ENCODE data around the gene GNS. TPM values are rescaled to one million over a fixed set of nuclear protein-coding genes. Genes with fewer than 3 reads are reported as not detected.

The GNS gene
- total and polyA plus RNA-seq, 3 experiments from 2014 or later, result 20.7 to 47.5 (median 21.1) TPM

DNA sequence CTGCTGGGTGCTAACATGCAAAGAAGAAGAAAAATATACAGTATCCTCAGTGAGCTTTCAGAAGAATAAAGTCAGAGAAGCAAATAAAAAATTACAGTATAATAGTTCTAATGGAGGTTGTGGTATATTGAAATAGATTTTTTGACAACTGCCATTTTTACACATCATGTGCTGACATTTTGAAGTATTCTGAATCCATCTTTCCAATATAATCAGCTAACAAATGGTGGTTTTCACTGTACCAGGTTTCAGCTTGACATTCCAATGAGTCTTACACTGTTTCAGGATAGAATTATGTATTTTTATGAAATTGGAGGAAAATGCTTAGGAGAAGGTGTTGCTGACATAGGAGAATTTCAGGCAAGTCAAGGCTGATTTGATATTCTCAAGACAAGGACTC lies 39.0 kb upstream of the GNS start:
- CTCF ChIA-PET, result interaction anchor here (1.1 to 4.7 kb wide), 3 partner anchors 16 to 249 kb away, joined by 3 to 19 read pairs (median 10); no protein-coding TSS in a partner anchor
- H3K4me1 Mint-ChIP-seq, result peaks cover 0 to 7% (median 4%) of the 10 kb centered on the region in 3 donors

DNA sequence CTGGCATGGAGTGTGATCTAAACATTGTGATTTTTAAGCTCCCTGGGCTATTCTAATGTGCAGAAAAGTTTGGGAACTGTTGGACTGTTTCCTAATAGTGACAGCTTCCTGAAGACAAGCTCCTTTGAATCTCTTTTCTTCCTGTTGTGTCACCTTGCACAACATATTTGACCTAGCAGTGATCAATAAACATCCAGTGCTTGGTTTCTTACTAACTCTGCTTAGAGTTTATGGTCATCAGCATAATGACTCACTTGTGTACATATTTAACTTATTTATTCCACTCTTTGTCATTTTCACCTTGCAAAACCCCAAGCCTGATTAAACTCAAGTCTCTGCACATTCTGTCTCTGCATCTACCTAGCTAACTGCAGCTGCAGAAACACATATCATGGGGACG lies 38.0 kb upstream of the GNS start:
- H3K27me3 Mint-ChIP-seq, result peaks cover 7 to 36% of the 10 kb centered on the region in 2 donors
- no peak overlapping the region for H3K4me3 Mint-ChIP-seq
- peaks cover 0 to 3% (median 2%) of the 10 kb centered on the region in 3 donors for H3K4me1 Mint-ChIP-seq
- no peaks in the 10 kb centered on the region for H3K27me3 ChIP-seq (ENCODE audit: insufficient read depth, low read length, poor library complexity, severe bottlenecking)
- no peak for DNase-seq
- no peaks in the 10 kb centered on the region for H3K9me3 Mint-ChIP-seq
- CTCF ChIA-PET, result interaction anchor here (0.7 to 4.7 kb wide), 6 partner anchors 15 to 946 kb away, joined by 3 to 19 read pairs (median 4); partner anchors contain the start of gene KICS2
- POLR2A ChIA-PET, result interaction anchor here (0.6 kb wide), 1 partner anchor 32 kb away, joined by 3 read pairs; no protein-coding TSS in a partner anchor
- no peaks in the 10 kb centered on the region for H3K36me3 Mint-ChIP-seq
- no peak overlapping the region for H3K27ac Mint-ChIP-seq
- no peak overlapping the region for H3K27ac ChIP-seq (ENCODE audit: low read depth, low read length)
- H3K9me3 ChIP-seq (ENCODE audit: low read length), result no peaks in the 10 kb centered on the region
- no peak overlapping the region for H3K4me3 ChIP-seq (ENCODE audit: low read length)
- no peaks in the 10 kb centered on the region for H3K36me3 ChIP-seq (ENCODE audit: insufficient read depth, low read length)
- no peaks in the 10 kb centered on the region for H3K4me1 ChIP-seq (ENCODE audit: insufficient read depth, low read length)

More for the DNA sequence above, 39.0 kb upstream of the GNS start:
- POLR2A ChIA-PET, result no interaction called here
- Histone ChIP-seq H3K36me3 (ENCODE audit: insufficient read depth, low read length) (no peaks in the 10 kb centered on the region), H3K4me1 (ENCODE audit: insufficient read depth, low read length) (no peaks in the 10 kb centered on the region), H3K27ac (ENCODE audit: low read depth, low read length) (no peak overlapping the region), H3K9me3 (ENCODE audit: low read length) (no peaks in the 10 kb centered on the region), H3K4me3 (ENCODE audit: low read length) (no peak overlapping the region), H3K27me3 (ENCODE audit: insufficient read depth, low read length, poor library complexity, severe bottlenecking) (no peaks in the 10 kb centered on the region)
- H3K9me3 Mint-ChIP-seq, result no peaks in the 10 kb centered on the region
- H3K36me3 Mint-ChIP-seq, result no peaks in the 10 kb centered on the region
- peaks cover 8 to 42% of the 10 kb centered on the region in 2 donors for H3K27me3 Mint-ChIP-seq
- no peak overlapping the region for H3K27ac Mint-ChIP-seq
- DNase-seq, result no peak
- no peak overlapping the region for H3K4me3 Mint-ChIP-seq

DNA sequence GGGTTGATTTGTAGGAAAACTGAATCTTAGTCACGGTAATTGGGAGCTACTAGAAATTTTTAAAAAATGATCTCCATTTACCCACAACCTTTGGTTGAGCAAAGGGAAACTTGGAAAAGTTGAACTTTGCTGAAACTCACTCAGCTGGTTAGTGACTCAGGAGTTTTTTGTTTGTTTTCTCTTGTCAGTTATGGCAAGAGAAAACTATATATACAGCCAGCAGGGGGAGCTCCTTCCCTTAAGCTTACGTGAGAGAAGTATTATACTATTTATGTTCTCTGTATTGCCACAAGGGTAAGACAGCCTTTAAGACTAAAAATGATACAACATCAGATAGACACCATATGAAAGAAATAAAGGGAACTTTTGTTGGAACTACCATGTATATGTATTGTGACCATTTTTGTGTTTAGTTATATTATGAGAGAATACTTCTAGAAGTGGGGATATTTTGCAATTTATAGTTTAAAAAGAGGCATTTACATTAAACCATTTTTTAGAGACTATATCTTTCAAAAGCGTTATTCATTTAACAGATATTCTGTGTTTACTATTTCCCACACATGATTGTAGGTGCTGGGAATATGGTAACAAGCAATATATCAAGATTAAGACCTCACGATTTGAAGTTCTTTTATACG lies 37.1 kb upstream of the GNS start:
- no peak overlapping the region for H3K27ac ChIP-seq (ENCODE audit: low read depth, low read length)
- H3K4me3 ChIP-seq (ENCODE audit: low read length), result no peak overlapping the region
- no peaks in the 10 kb centered on the region for H3K9me3 ChIP-seq (ENCODE audit: low read length)
- ChIA-PET CTCF (interaction anchor here (0.7 to 4.7 kb wide), 10 partner anchors 9 to 436 kb away, joined by 3 to 19 read pairs (median 4); partner anchors contain the start of genes GNS and TBC1D30), POLR2A (interaction anchor here (0.6 kb wide), 1 partner anchor 148 kb away, joined by 3 read pairs; no protein-coding TSS in a partner anchor)
- no peaks in the 10 kb centered on the region for H3K36me3 ChIP-seq (ENCODE audit: insufficient read depth, low read length)
- no peaks in the 10 kb centered on the region for H3K4me1 ChIP-seq (ENCODE audit: insufficient read depth, low read length)
- Mint-ChIP-seq H3K9me3 (no peaks in the 10 kb centered on the region), H3K4me3 (no peak overlapping the region), H3K27ac (no peak overlapping the region), H3K4me1 (peaks cover 0 to 2% (median 0%) of the 10 kb centered on the region in 3 donors), H3K36me3 (no peaks in the 10 kb centered on the region), H3K27me3 (peaks cover 8 to 32% of the 10 kb centered on the region in 2 donors)
- no peaks in the 10 kb centered on the region for H3K27me3 ChIP-seq (ENCODE audit: insufficient read depth, low read length, poor library complexity, severe bottlenecking)
- DNase-seq, result peak; percentile 38 to 61 (median 54)

DNA sequence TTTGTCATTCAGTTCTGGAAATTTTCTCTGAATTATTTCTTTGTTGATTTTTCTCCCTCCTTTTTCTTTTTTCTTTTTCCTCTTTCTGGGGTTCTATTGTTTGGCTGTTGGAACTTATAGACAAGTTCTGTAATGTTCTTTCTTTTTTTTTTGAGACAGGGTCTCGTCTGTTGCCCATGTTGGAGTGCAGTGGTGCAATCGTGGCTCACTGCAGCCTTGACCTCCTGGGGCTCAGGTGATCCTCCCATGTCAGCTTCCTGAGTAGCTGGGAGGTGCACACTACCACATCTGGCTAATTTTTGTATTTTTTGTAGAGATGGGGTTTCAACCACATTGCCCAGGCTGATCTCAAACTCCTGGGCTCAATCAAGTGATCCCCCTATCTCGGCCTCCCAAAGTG lies 35.1 kb upstream of the GNS start:
- ChIA-PET CTCF (interaction anchor here (4.7 kb wide), 1 partner anchor 12 kb away, joined by 19 read pairs; no protein-coding TSS in a partner anchor), POLR2A (no interaction called here)
- no peak for DNase-seq
- peak overlapping the region in 1 of 8 donors; percentile 16 for H3K27ac Mint-ChIP-seq
- H3K9me3 Mint-ChIP-seq, result no peaks in the 10 kb centered on the region
- no peak overlapping the region for H3K4me3 Mint-ChIP-seq
- H3K27me3 Mint-ChIP-seq, result peaks cover 2 to 19% of the 10 kb centered on the region in 2 donors
- H3K4me3 ChIP-seq (ENCODE audit: low read length), result no peak overlapping the region
- H3K36me3 Mint-ChIP-seq, result no peaks in the 10 kb centered on the region
- H3K36me3 ChIP-seq (ENCODE audit: insufficient read depth, low read length), result no peaks in the 10 kb centered on the region
- H3K9me3 ChIP-seq (ENCODE audit: low read length), result no peaks in the 10 kb centered on the region
- no peaks in the 10 kb centered on the region for H3K27me3 ChIP-seq (ENCODE audit: insufficient read depth, low read length, poor library complexity, severe bottlenecking)
- H3K4me1 Mint-ChIP-seq, result no peaks in the 10 kb centered on the region
- H3K27ac ChIP-seq (ENCODE audit: low read depth, low read length), result no peak overlapping the region
- H3K4me1 ChIP-seq (ENCODE audit: insufficient read depth, low read length), result no peaks in the 10 kb centered on the region

DNA sequence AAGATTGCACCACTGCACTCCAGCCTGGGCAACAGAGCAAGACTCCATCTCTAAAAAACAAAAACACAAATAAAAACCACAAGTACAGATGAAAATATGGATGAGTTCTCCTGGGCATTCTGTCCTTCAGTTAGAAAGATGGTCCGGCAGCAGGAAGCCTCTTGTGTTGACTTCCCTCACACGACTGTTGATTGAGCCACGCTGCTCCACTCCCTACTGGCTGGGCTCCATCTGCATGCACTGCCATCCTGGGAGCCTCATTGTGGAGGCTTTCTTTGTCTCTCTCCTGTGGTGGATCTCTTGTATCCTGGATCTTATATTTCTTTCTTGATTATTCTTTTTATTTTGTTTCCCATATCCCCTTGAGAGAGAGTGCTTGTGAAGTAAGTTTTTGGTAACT lies 34.4 kb upstream of the GNS start:
- CTCF ChIA-PET, result no interaction called here

DNA sequence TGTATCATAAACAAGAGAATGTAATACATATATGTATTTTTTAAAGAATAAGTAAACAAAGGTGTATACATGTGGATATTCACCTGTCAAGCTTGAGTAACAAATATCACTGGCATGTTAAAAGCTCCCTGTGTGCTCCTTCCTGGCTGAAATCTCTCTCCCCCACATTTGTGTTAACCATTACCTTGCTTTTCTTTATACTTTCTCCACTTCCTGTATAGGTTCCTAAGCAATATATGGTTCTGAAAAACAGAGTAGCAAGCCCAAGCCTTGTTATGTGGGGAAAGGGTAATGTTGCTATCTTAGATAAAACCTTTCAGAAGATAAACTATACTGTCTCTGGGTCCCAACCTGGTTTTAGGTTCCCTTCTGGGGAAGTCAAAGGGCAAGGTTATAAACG lies 32.9 kb upstream of the GNS start:
- Histone ChIP-seq H3K27ac (ENCODE audit: low read depth, low read length) (no peak overlapping the region), H3K27me3 (ENCODE audit: insufficient read depth, low read length, poor library complexity, severe bottlenecking) (peaks cover 4% of the 10 kb centered on the region), H3K4me1 (ENCODE audit: insufficient read depth, low read length) (no peaks in the 10 kb centered on the region), H3K4me3 (ENCODE audit: low read length) (no peak overlapping the region), H3K36me3 (ENCODE audit: insufficient read depth, low read length) (no peaks in the 10 kb centered on the region), H3K9me3 (ENCODE audit: low read length) (no peaks in the 10 kb centered on the region)
- no peak overlapping the region for H3K4me3 Mint-ChIP-seq
- ChIA-PET CTCF (interaction anchor here (0.9 to 1.1 kb wide), 3 partner anchors 10 to 243 kb away, joined by 3 to 4 read pairs (median 3); no protein-coding TSS in a partner anchor), POLR2A (no interaction called here)
- H3K27me3 Mint-ChIP-seq, result peaks cover 6 to 12% of the 10 kb centered on the region in 2 donors
- DNase-seq, result no peak
- no peak overlapping the region for H3K27ac Mint-ChIP-seq
- no peaks in the 10 kb centered on the region for H3K4me1 Mint-ChIP-seq
- H3K36me3 Mint-ChIP-seq, result no peaks in the 10 kb centered on the region
- no peaks in the 10 kb centered on the region for H3K9me3 Mint-ChIP-seq

More for the DNA sequence above, 34.4 kb upstream of the GNS start:
- Mint-ChIP-seq H3K27me3 (peaks cover 3 to 17% of the 10 kb centered on the region in 2 donors), H3K36me3 (no peaks in the 10 kb centered on the region), H3K4me1 (no peaks in the 10 kb centered on the region), H3K27ac (peak overlapping the region in 1 of 8 donors; percentile 35), H3K9me3 (no peaks in the 10 kb centered on the region), H3K4me3 (no peak overlapping the region)
- Histone ChIP-seq H3K36me3 (ENCODE audit: insufficient read depth, low read length) (no peaks in the 10 kb centered on the region), H3K4me3 (ENCODE audit: low read length) (no peak overlapping the region), H3K27me3 (ENCODE audit: insufficient read depth, low read length, poor library complexity, severe bottlenecking) (peaks cover 4% of the 10 kb centered on the region), H3K9me3 (ENCODE audit: low read length) (no peaks in the 10 kb centered on the region), H3K4me1 (ENCODE audit: insufficient read depth, low read length) (no peaks in the 10 kb centered on the region), H3K27ac (ENCODE audit: low read depth, low read length) (no peak overlapping the region)
- POLR2A ChIA-PET, result no interaction called here
- DNase-seq, result no peak

DNA sequence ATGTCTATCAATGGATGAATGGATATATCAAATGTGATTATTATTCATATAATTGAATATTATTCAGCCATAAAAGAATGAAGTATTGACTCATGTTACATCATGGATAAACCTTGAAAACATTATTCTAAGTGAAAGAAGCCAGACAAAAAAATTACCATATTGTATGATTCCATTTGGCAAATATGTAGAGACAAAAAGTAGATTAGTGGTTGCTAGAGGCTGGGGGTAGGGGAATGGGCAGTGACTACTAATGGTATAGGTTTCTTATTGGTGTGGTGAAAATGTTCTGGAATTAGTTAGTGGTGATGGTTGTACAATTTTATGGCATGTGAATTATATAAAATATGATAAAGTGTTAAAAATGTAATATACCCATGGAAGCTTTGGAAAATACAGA lies 31.8 kb upstream of the GNS start:
- H3K27ac Mint-ChIP-seq, result no peak overlapping the region
- Histone ChIP-seq H3K36me3 (ENCODE audit: insufficient read depth, low read length) (no peaks in the 10 kb centered on the region), H3K4me1 (ENCODE audit: insufficient read depth, low read length) (no peaks in the 10 kb centered on the region), H3K4me3 (ENCODE audit: low read length) (no peak overlapping the region), H3K9me3 (ENCODE audit: low read length) (no peaks in the 10 kb centered on the region), H3K27ac (ENCODE audit: low read depth, low read length) (no peak overlapping the region), H3K27me3 (ENCODE audit: insufficient read depth, low read length, poor library complexity, severe bottlenecking) (peaks cover 4% of the 10 kb centered on the region)
- no peak overlapping the region for H3K4me3 Mint-ChIP-seq
- POLR2A ChIA-PET, result no interaction called here
- CTCF ChIA-PET, result interaction anchor here (1.5 kb wide), 1 partner anchor 11 kb away, joined by 3 read pairs; no protein-coding TSS in a partner anchor
- no peaks in the 10 kb centered on the region for H3K9me3 Mint-ChIP-seq
- H3K36me3 Mint-ChIP-seq, result no peaks in the 10 kb centered on the region
- no peaks in the 10 kb centered on the region for H3K4me1 Mint-ChIP-seq
- peaks cover 6 to 12% of the 10 kb centered on the region in 2 donors for H3K27me3 Mint-ChIP-seq
- no peak for DNase-seq

DNA sequence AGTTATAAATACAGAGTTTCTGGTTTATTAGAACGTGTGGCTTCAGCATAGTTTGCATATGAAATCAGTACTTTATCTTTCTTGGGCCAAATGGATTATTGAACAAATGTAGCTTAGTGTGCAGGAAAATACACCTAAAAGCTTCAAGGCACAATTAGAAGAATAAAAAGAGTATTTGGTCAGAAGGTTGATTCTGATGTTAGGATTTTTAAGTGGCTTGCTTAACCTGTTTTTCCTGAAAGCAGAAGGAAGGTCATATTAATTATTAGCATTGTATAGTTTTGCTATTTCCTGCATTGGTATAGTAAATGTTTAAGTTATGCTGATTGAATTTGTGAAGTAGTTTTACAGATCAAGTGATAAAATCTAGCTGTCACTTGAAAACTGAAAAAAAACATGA lies 31.0 kb upstream of the GNS start:
- Histone ChIP-seq H3K9me3 (ENCODE audit: low read length) (no peaks in the 10 kb centered on the region), H3K36me3 (ENCODE audit: insufficient read depth, low read length) (no peaks in the 10 kb centered on the region), H3K27ac (ENCODE audit: low read depth, low read length) (no peak overlapping the region), H3K4me3 (ENCODE audit: low read length) (no peak overlapping the region), H3K27me3 (ENCODE audit: insufficient read depth, low read length, poor library complexity, severe bottlenecking) (peaks cover 4% of the 10 kb centered on the region), H3K4me1 (ENCODE audit: insufficient read depth, low read length) (no peaks in the 10 kb centered on the region)
- ChIA-PET POLR2A (no interaction called here), CTCF (interaction anchor here (1.5 kb wide), 1 partner anchor 12 kb away, joined by 3 read pairs; no protein-coding TSS in a partner anchor)
- no peak overlapping the region for H3K27ac Mint-ChIP-seq
- H3K4me1 Mint-ChIP-seq, result no peaks in the 10 kb centered on the region
- no peaks in the 10 kb centered on the region for H3K36me3 Mint-ChIP-seq
- no peak overlapping the region for H3K4me3 Mint-ChIP-seq
- H3K9me3 Mint-ChIP-seq, result no peaks in the 10 kb centered on the region
- H3K27me3 Mint-ChIP-seq, result peaks cover 11 to 19% of the 10 kb centered on the region in 2 donors
- DNase-seq, result no peak
